A549 (cell line): Measurements from ENCODE around the gene HAUS3. TPM values are rescaled to one million over a fixed set of nuclear protein-coding genes. Genes with fewer than 3 reads are reported as not detected.
"Not testable (repeated sequence)": the region's sequence is repeated elsewhere in the genome, so short reads cannot be mapped to it uniquely, and the experiment has no call there.

Experiments used
- ATAC-seq, 2 experiments: fragments of 200-7000 bp in 1 of 2; fragments of >200 bp in 1 of 2; cut with Nextera tagmentation in 1 of 2; cut with Tn5 transposase in 1 of 2; 3 replicates each; pipeline versions ENCODE4 v1.8.0 to v1.9.1; 2018 to 2020; ENCODE audit warnings: mild to moderate bottlenecking in 1 of 2, moderate library complexity in 1 of 2
- CTCF ChIA-PET: fragments of 300-600 bp; sonication (Branson Sonifier 250); formaldehyde crosslinking; extraction: SDS; loops from one replicate; lab custom pipeline; 2021; ENCODE audit warnings: antibody characterized with exemption, inconsistent platforms; lab: Yijun Ruan, JAX
- POLR2A ChIA-PET: fragments of 350-600 bp; formaldehyde crosslinking; extraction: SDS; loops from one replicate; lab custom pipeline; 2021; ENCODE audit warnings: antibody characterized with exemption, inconsistent platforms; lab: Yijun Ruan, JAX
- DNase-seq, 2 experiments: peaks; one replicate each; pipeline versions ENCODE4 v3.0.0 to v3.0.0-alpha.2; 2011 to 2016; ENCODE audit warnings: low read depth in 1 of 2, low spot score in 1 of 2
- FAIRE-seq: peaks from 2 replicates; lab custom pipeline; 2011; peaks lifted over from hg19 to GRCh38; lab: Jason Lieb, UNC
- H3K27ac ChIP-seq, 2 experiments: fragments of >200 bp; sonication (Bioruptor Twin); formaldehyde crosslinking; 3 replicates each; pipeline ENCODE4 v1.5.1; 2016 to 2017
- H3K4me1 ChIP-seq: fragments of >200 bp; sonication (Bioruptor Twin); formaldehyde crosslinking; 3 replicates; pipeline ENCODE4 v1.6.1; 2016
- H3K4me2 ChIP-seq: fragments of >200 bp; sonication (Bioruptor Twin); formaldehyde crosslinking; 3 replicates; pipeline ENCODE4 v1.6.1; 2016
- H3K4me3 ChIP-seq: fragments of >200 bp; sonication (Bioruptor Twin); formaldehyde crosslinking; 3 replicates; pipeline ENCODE4 v1.5.1; 2016
- H3K9me3 ChIP-seq: fragments of >200 bp; sonication (Bioruptor Twin); formaldehyde crosslinking; 3 replicates; pipeline ENCODE4 v1.6.1; 2016
- ATOH8 ChIP-seq: fragments of 250-450 bp; sonication (Bioruptor Pico); IDR thresholded peaks from 2 replicates; pipeline ENCODE4 v1.5.0; 2020; ENCODE audit warnings: low read depth, mild to moderate bottlenecking, moderate library complexity
- CHD4 ChIP-seq: fragments of 200-600 bp; sonication (generic); IDR thresholded peaks from 2 replicates; pipeline ENCODE4 v1.6.1; 2016; ENCODE audit warnings: antibody characterized with exemption, mild to moderate bottlenecking, borderline replicate concordance
- HEYL ChIP-seq: fragments of 250-450 bp; sonication (Bioruptor Pico); IDR thresholded peaks from 2 replicates; pipeline ENCODE4 v1.8.0; 2021; ENCODE audit warnings: mild to moderate bottlenecking, moderate library complexity
- NPAS2 ChIP-seq: fragments of 250-450 bp; sonication (Bioruptor Pico); IDR thresholded peaks from 2 replicates; pipeline ENCODE4 v1.8.0; 2022; ENCODE audit warnings: mild to moderate bottlenecking, moderate library complexity, borderline replicate concordance
- NR3C1 ChIP-seq: fragments of >200 bp; sonication (Bioruptor Twin); formaldehyde crosslinking; IDR thresholded peaks from 3 replicates; pipeline ENCODE4 v1.6.1; 2017
- PHF8 ChIP-seq: fragments of 200-600 bp; sonication (generic); IDR thresholded peaks from 2 replicates; pipeline ENCODE4 v1.6.1; 2016; ENCODE audit warnings: low read depth, mild to moderate bottlenecking, antibody characterized with exemption, moderate library complexity, borderline replicate concordance
- RAD21 ChIP-seq, 2 experiments: fragments of >200 bp in 1 of 2; sonication (Bioruptor Twin) in 1 of 2; formaldehyde crosslinking in 1 of 2; IDR thresholded peaks in 1 of 2; conservative IDR thresholded peaks in 1 of 2; 2 replicates in 1 of 2; 3 replicates in 1 of 2; pipeline ENCODE4 v1.6.1; 2012 to 2018; ENCODE audit warnings: inconsistent platforms in 1 of 2
- REST ChIP-seq: fragments of 200-600 bp; sonication (generic); IDR thresholded peaks from 2 replicates; pipeline ENCODE4 v1.6.1; 2016; ENCODE audit warnings: antibody characterized with exemption, mild to moderate bottlenecking, moderate library complexity
- RFX5 ChIP-seq: fragments of 450-650 bp; IDR thresholded peaks from 2 replicates; pipeline ENCODE4 v1.7.1; 2014; ENCODE audit warnings: antibody characterized with exemption, mild to moderate bottlenecking, moderate library complexity
- ZNF302 ChIP-seq: fragments of 250-450 bp; sonication (Bioruptor Pico); IDR thresholded peaks from 2 replicates; pipeline ENCODE4 v1.9.0; 2021; ENCODE audit warnings: inconsistent platforms, mild to moderate bottlenecking, moderate library complexity
- ZSCAN20 ChIP-seq: fragments of 250-450 bp; sonication (Bioruptor Pico); IDR thresholded peaks from 2 replicates; pipeline ENCODE4 v1.8.0; 2022; ENCODE audit warnings: mild to moderate bottlenecking, moderate library complexity
- WGBS: methylation state at CpG from one replicate; pipeline ENCODE4 v1.1.6; 2017; ENCODE audit errors: missing lambda C conversion rate; 5-methylcytosine and 5-hydroxymethylcytosine counted together
- polyA plus RNA-seq, 4 experiments: library from polyadenylated mRNA; depleted of rRNA in 3 of 4; stranded (reverse); fragments of >200 nt; fragmentation: RNase III in 1 of 4; extraction: RNeasy Plus Mini Kit Qiagen cat#74134 plus additional on column Dnase treatment in 1 of 4; gene quantifications; 2 replicates in 3 of 4; 3 replicates in 1 of 4; pipeline ENCODE4 v1.2.3, GENCODE V29; 2011 to 2017

Gene HAUS3
- polyA plus RNA-seq, 2 of the 4 experiments (the other 2 are of a cell fraction): 7.7 to 10.6 TPM

GRCh38 chr4:2231082-2231481 is 10.8 kb downstream of the HAUS3 start:
- POLR2A ChIA-PET: no interaction called here
- no peak for FAIRE-seq

GRCh38 chr4:2226261-2226660 is 15.7 kb downstream of the HAUS3 start:
- Histone ChIP-seq H3K9me3 (no peaks in the 10 kb centered on the region), H3K4me1 (no peaks in the 10 kb centered on the region), H3K27ac (no peak overlapping the region), H3K4me2 (no peak overlapping the region), H3K4me3 (no peak overlapping the region)
- TF ChIP-seq ZNF302 (CRISPR knock-in tag): no peak
- no peak for TF ChIP-seq PHF8
- no peak for TF ChIP-seq CHD4
- TF ChIP-seq HEYL: no peak
- no peak for ATAC-seq
- no peak for FAIRE-seq
- WGBS: 100% methylated on average over 2 of the region's 2 CpGs
- no peak for DNase-seq
- POLR2A ChIA-PET: interaction anchor here (1.2 kb wide), 1 partner anchor 187 kb away, joined by 3 read pairs; no protein-coding TSS in a partner anchor
- CTCF ChIA-PET: no interaction called here

More at GRCh38 chr4:2231082-2231481, 10.8 kb downstream of the HAUS3 start:
- H3K27ac ChIP-seq: no peak overlapping the region
- no peaks in the 10 kb centered on the region for H3K4me1 ChIP-seq
- CTCF ChIA-PET: interaction anchor here (0.9 kb wide), 2 partner anchors 10 to 11 kb away, joined by 4 to 7 read pairs; no protein-coding TSS in a partner anchor
- ATAC-seq (no peak), DNase-seq (no peak)
- H3K4me3 ChIP-seq: no peak overlapping the region
- no peak overlapping the region for H3K4me2 ChIP-seq
- H3K9me3 ChIP-seq: no peaks in the 10 kb centered on the region
- WGBS: 98% methylated on average over 6 of the region's 6 CpGs
- no peak for TF ChIP-seq NR3C1
- no peak for TF ChIP-seq REST

- ChIA-PET POLR2A (no interaction called here), CTCF (interaction anchor here (4.9 kb wide), 1 partner anchor 242 kb away, joined by 43 read pairs; no protein-coding TSS in a partner anchor)
- no peak for TF ChIP-seq RAD21 (conservative IDR thresholded peaks at IDR 0.05 in 1 of 2, IDR thresholded peaks at IDR 0.05 in 1 of 2)
- TF ChIP-seq ATOH8 (CRISPR knock-in tag): no peak
- TF ChIP-seq ZSCAN20 (CRISPR knock-in tag): no peak
- no peak for TF ChIP-seq RFX5
- TF ChIP-seq NPAS2 (CRISPR knock-in tag): no peak
- ATAC-seq: no peak
- no peak for DNase-seq
- H3K9me3 ChIP-seq: no peaks in the 10 kb centered on the region
- H3K4me1 ChIP-seq: 0 out of 3 replicates have a peak, but pooled peaks cover 3% of the 10 kb centered on the region
- WGBS: 90% methylated on average over 2 of the region's 2 CpGs
- H3K4me2 ChIP-seq: no peak overlapping the region
- H3K27ac ChIP-seq: no peak overlapping the region
- H3K4me3 ChIP-seq: no peak overlapping the region
- FAIRE-seq: no peak
Observed at GRCh38 chr4:2222838-2223237, 19.1 kb downstream of the HAUS3 start.

- ATAC-seq, H3K9me3 ChIP-seq, H3K27ac ChIP-seq, DNase-seq, H3K4me3 ChIP-seq, FAIRE-seq, H3K4me1 ChIP-seq, POLR2A ChIA-PET, H3K4me2 ChIP-seq: not testable (repeated sequence)
- CTCF ChIA-PET: interaction anchor here (1.4 to 4.9 kb wide), 8 partner anchors 8 to 243 kb away, joined by 3 to 43 read pairs (median 10); partner anchors contain the start of genes HAUS3 and POLN
- WGBS: 80% methylated on average over 4 of the region's 4 CpGs
Observed at GRCh38 chr4:2221378-2221777, 20.5 kb downstream of the HAUS3 start.
